HEK293 (cell line): ENCODE results near the gene ZBTB44.

Experiments
- CTCF ChIA-PET: fragments of 350-600 bp; formaldehyde crosslinking; extraction: SDS; loops from one replicate; lab custom pipeline; 2021; ENCODE audit warnings: antibody characterized with exemption; lab: Yijun Ruan, JAX
- POLR2A ChIA-PET: fragments of 300-600 bp; formaldehyde crosslinking; extraction: SDS; loops from one replicate; lab custom pipeline; 2020; ENCODE audit warnings: antibody characterized with exemption, inconsistent platforms; lab: Yijun Ruan, JAX
- H3K27ac ChIP-seq: fragments of 200-500 bp; sonication (Bioruptor generic); 2 replicates; pipeline ENCODE4 v1.5.1; 2014; ENCODE audit warnings: low read depth, low read length, control low read depth, inconsistent platforms; ENCODE audit errors: extremely low read depth
- H3K36me3 ChIP-seq, 2 experiments: fragments of 200-500 bp in 1 of 2; sonication (Bioruptor generic) in 1 of 2; 1 replicate in 1 of 2; 2 replicates in 1 of 2; pipeline ENCODE4 v1.5.1; 2014 to 2017; ENCODE audit warnings: inconsistent platforms in 2 of 2, low read length in 2 of 2; ENCODE audit not compliant: control insufficient read depth in 2 of 2, insufficient read depth in 1 of 2
- H3K4me1 ChIP-seq: fragments of 200-500 bp; sonication (Bioruptor generic); 2 replicates; pipeline ENCODE4 v1.5.1; 2014; ENCODE audit warnings: mild to moderate bottlenecking, low read length, inconsistent platforms; ENCODE audit not compliant: control insufficient read depth, insufficient read depth
- H3K4me3 ChIP-seq: 2 replicates; pipeline ENCODE4 v1.5.1; 2011; ENCODE audit warnings: low read depth, mild to moderate bottlenecking, control low read depth, low read length, moderate library complexity
- H3K9me3 ChIP-seq: fragments of 200-500 bp; sonication (Bioruptor generic); 2 replicates; pipeline ENCODE4 v1.5.1; 2014; ENCODE audit warnings: low read depth, low read length, inconsistent platforms; ENCODE audit not compliant: control insufficient read depth, insufficient read depth
- FEZF1 ChIP-seq: fragments of 450-650 bp; formaldehyde crosslinking; IDR thresholded peaks from 2 replicates; pipeline ENCODE4 v1.5.1; 2016; ENCODE audit warnings: missing biosample characterization, missing genetic modification characterization
- GLIS2 ChIP-seq: fragments of 450-650 bp; formaldehyde crosslinking; IDR thresholded peaks from 2 replicates; pipeline ENCODE4 v1.5.1; 2016; ENCODE audit warnings: missing biosample characterization, missing genetic modification characterization
- KLF8 ChIP-seq: fragments of 450-650 bp; formaldehyde crosslinking; IDR thresholded peaks from 2 replicates; pipeline ENCODE4 v1.5.1; 2016; ENCODE audit warnings: missing biosample characterization, missing genetic modification characterization
- MYNN ChIP-seq: fragments of 450-650 bp; formaldehyde crosslinking; IDR thresholded peaks from 2 replicates; pipeline ENCODE4 v1.5.1; 2016; ENCODE audit warnings: missing biosample characterization, missing genetic modification characterization, borderline replicate concordance
- SP7 ChIP-seq: fragments of 450-650 bp; formaldehyde crosslinking; IDR thresholded peaks from 2 replicates; pipeline ENCODE4 v1.5.1; 2016; ENCODE audit warnings: missing biosample characterization, missing genetic modification characterization
- ZBTB1 ChIP-seq: fragments of 450-650 bp; formaldehyde crosslinking; IDR thresholded peaks from 2 replicates; pipeline ENCODE4 v1.5.1; 2016; ENCODE audit warnings: missing biosample characterization, missing genetic modification characterization
- ZBTB8A ChIP-seq: fragments of 450-650 bp; formaldehyde crosslinking; IDR thresholded peaks from 2 replicates; pipeline ENCODE4 v1.5.1; 2016; ENCODE audit warnings: missing biosample characterization, missing genetic modification characterization
- ZNF132 ChIP-seq: fragments of 450-650 bp; formaldehyde crosslinking; IDR thresholded peaks from 2 replicates; pipeline ENCODE4 v1.5.1; 2017; ENCODE audit warnings: missing biosample characterization, missing genetic modification characterization, borderline replicate concordance
- ZNF140 ChIP-seq: fragments of 450-650 bp; formaldehyde crosslinking; IDR thresholded peaks from 2 replicates; pipeline ENCODE4 v1.5.1; 2016; ENCODE audit warnings: missing biosample characterization, missing genetic modification characterization
- ZNF19 ChIP-seq: fragments of 450-650 bp; formaldehyde crosslinking; IDR thresholded peaks from 2 replicates; pipeline ENCODE4; 2016; ENCODE audit warnings: missing biosample characterization, missing genetic modification characterization, low read depth
- ZNF23 ChIP-seq: fragments of 450-650 bp; formaldehyde crosslinking; IDR thresholded peaks from 2 replicates; pipeline ENCODE4 v1.5.1; 2016; ENCODE audit warnings: missing biosample characterization, missing genetic modification characterization, borderline replicate concordance
- ZNF274 ChIP-seq, 2 experiments: fragments of 200-500 bp in 1 of 2; fragments of 450-650 bp in 1 of 2; sonication (Bioruptor generic) in 1 of 2; formaldehyde crosslinking in 1 of 2; IDR thresholded peaks; 2 replicates each; pipeline versions ENCODE4 v1.5.1 to v1.6.1; 2014 to 2016; ENCODE audit warnings: borderline replicate concordance in 1 of 2, inconsistent platforms in 1 of 2, low read length in 1 of 2, missing biosample characterization in 1 of 2, missing genetic modification characterization in 1 of 2
- ZNF391 ChIP-seq: fragments of 450-650 bp; formaldehyde crosslinking; IDR thresholded peaks from 2 replicates; pipeline ENCODE4 v1.5.1; 2016; ENCODE audit warnings: low read depth, missing biosample characterization, missing genetic modification characterization, borderline replicate concordance
- ZNF514 ChIP-seq: fragments of 450-650 bp; formaldehyde crosslinking; IDR thresholded peaks from 2 replicates; pipeline ENCODE4 v1.5.1; 2016; ENCODE audit warnings: missing biosample characterization, missing genetic modification characterization
- ZNF555 ChIP-seq: fragments of 450-650 bp; formaldehyde crosslinking; conservative IDR thresholded peaks from 2 replicates; pipeline ENCODE4 v1.5.1; 2017; ENCODE audit warnings: missing biosample characterization, mild to moderate bottlenecking, missing genetic modification characterization, inconsistent platforms
- ZNF558 ChIP-seq: fragments of 450-650 bp; formaldehyde crosslinking; IDR thresholded peaks from 2 replicates; pipeline ENCODE4 v1.5.1; 2016; ENCODE audit warnings: missing biosample characterization, missing genetic modification characterization
- ZNF560 ChIP-seq: fragments of 450-650 bp; formaldehyde crosslinking; IDR thresholded peaks from 2 replicates; pipeline ENCODE4 v1.5.1; 2017; ENCODE audit warnings: missing biosample characterization, missing genetic modification characterization, borderline replicate concordance
- ZNF670 ChIP-seq: fragments of 450-650 bp; formaldehyde crosslinking; IDR thresholded peaks from 2 replicates; pipeline ENCODE4 v1.5.1; 2016; ENCODE audit warnings: missing biosample characterization, missing genetic modification characterization, low read depth
- ZNF747 ChIP-seq: fragments of 450-650 bp; formaldehyde crosslinking; IDR thresholded peaks from 2 replicates; pipeline ENCODE4 v1.5.1; 2016; ENCODE audit warnings: missing biosample characterization, missing genetic modification characterization
- ZNF830 ChIP-seq: fragments of 450-650 bp; IDR thresholded peaks from 2 replicates; pipeline ENCODE4 v1.5.0; 2018; ENCODE audit warnings: missing biosample characterization, missing genetic modification characterization, low read depth, mild to moderate bottlenecking, moderate library complexity
- ZSCAN4 ChIP-seq: fragments of 450-650 bp; formaldehyde crosslinking; IDR thresholded peaks from 2 replicates; pipeline ENCODE4 v1.5.1; 2017; ENCODE audit warnings: missing biosample characterization, missing genetic modification characterization

The ZBTB44 gene

DNA sequence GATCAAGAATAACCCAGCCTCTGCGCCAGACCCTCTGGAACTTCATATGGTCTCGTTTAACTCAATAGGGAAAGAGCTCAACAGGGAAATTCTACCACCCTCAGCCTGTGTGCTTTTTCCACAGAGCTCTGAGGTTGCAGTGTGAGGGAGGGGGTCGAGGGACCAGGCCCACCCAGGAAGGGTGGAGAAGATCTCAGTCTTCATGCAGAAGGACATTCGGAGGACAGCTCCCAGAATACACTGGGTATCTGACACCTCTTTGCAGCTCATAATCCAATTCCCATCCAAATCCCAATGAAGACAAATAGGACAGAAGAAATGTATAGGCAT is 98.5 kb downstream of the ZBTB44 start:
- ChIA-PET CTCF (interaction anchor here (0.6 to 1.4 kb wide), 9 partner anchors 76 to 646 kb away, joined by 3 to 5 read pairs (median 3); no protein-coding TSS in a partner anchor), POLR2A (no interaction called here)
- TF ChIP-seq ZNF555 (tag by site-specific recombination): no peak
- TF ChIP-seq ZNF140 (tag by site-specific recombination): no peak
- TF ChIP-seq MYNN: no peak
- TF ChIP-seq ZNF830 (tag by site-specific recombination): no peak
- no peak for TF ChIP-seq GLIS2 (tag by site-specific recombination)
- no peak for TF ChIP-seq ZNF23 (tag by site-specific recombination)
- no peak for TF ChIP-seq ZNF391 (tag by site-specific recombination)

DNA sequence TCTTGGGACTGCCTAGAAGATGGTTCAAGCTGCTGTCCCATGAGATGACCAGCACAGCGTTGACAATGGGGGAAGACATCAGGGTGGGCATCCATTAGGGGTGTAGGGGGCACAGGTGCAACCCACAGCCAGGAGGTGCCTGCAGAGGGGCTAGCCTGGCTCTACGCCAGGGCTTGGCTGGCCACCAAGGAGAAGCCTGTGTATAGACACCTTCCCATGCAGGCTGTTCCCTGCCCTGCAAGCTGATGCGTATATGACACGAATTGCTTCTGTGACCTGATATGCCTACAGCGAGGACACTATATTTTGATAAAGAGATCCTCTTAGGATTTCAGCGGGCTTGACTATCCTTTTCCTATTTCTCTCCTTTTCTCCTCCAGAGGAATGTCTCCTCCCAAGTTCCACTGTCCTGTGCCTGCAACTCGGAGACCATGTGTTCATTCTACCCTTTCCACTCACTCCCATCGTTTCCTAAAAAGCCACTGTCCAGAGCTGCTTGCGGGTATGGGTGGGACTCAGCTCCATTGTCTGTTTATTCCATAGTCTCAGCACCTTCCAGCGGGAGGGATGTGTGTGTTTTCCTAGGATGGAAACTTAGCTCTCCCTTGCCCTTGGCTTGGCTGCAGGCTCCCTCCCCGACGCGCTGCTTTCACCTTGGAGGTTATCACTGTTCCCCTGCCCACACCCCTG is 99.0 kb downstream of the ZBTB44 start:
- CTCF ChIA-PET: interaction anchor here (0.5 to 1.4 kb wide), 11 partner anchors 43 to 647 kb away, joined by 3 to 5 read pairs (median 3); no protein-coding TSS in a partner anchor
- no peaks in the 10 kb centered on the region for H3K9me3 ChIP-seq
- H3K27ac ChIP-seq: no peak overlapping the region
- no peaks in the 10 kb centered on the region for H3K4me1 ChIP-seq
- no peaks in the 10 kb centered on the region for H3K36me3 ChIP-seq
- no peak overlapping the region for H3K4me3 ChIP-seq
- POLR2A ChIA-PET: no interaction called here
- TF ChIP-seq KLF8 (no peak), ZNF132 (tag by site-specific recombination) (no peak), SP7 (tag by site-specific recombination) (no peak), ZNF514 (tag by site-specific recombination) (no peak), ZBTB8A (tag by site-specific recombination) (no peak)

More for the DNA sequence above, 98.5 kb downstream of the ZBTB44 start:
- no peaks in the 10 kb centered on the region for H3K4me1 ChIP-seq
- no peak overlapping the region for H3K4me3 ChIP-seq
- H3K9me3 ChIP-seq: no peaks in the 10 kb centered on the region
- H3K27ac ChIP-seq: no peak overlapping the region
- no peaks in the 10 kb centered on the region for H3K36me3 ChIP-seq

- no peak overlapping the region for H3K4me3 ChIP-seq
- POLR2A ChIA-PET: no interaction called here
- H3K36me3 ChIP-seq: no peaks in the 10 kb centered on the region
- no peak overlapping the region for H3K27ac ChIP-seq
- no peaks in the 10 kb centered on the region for H3K4me1 ChIP-seq
- H3K9me3 ChIP-seq: no peaks in the 10 kb centered on the region
- TF ChIP-seq ZNF670 (tag by site-specific recombination) (no peak), ZNF558 (no peak), ZNF560 (tag by site-specific recombination) (no peak), ZBTB1 (tag by site-specific recombination) (no peak), ZNF19 (tag by site-specific recombination) (no peak), FEZF1 (tag by site-specific recombination) (no peak), ZNF747 (tag by site-specific recombination) (no peak)
- CTCF ChIA-PET: interaction anchor here (0.6 to 1.5 kb wide), 5 partner anchors 43 to 220 kb away, joined by 3 to 5 read pairs (median 3); no protein-coding TSS in a partner anchor
Observed at GRCh38 chr11:130214861-130215530, 99.7 kb downstream of the ZBTB44 start.

- Histone ChIP-seq H3K9me3 (no peaks in the 10 kb centered on the region), H3K4me3 (no peak overlapping the region), H3K27ac (no peak overlapping the region), H3K4me1 (no peaks in the 10 kb centered on the region), H3K36me3 (no peaks in the 10 kb centered on the region)
- TF ChIP-seq ZSCAN4: peak; percentile 92; the same call in 1 of the 2 replicates
- TF ChIP-seq ZNF274 (IDR thresholded peaks at IDR 0.05; ENCODE audit: low read length): no peak
- TF ChIP-seq ZNF274 (tag by site-specific recombination; IDR thresholded peaks at IDR 0.05; ENCODE audit: borderline replicate concordance): no peak
- ChIA-PET POLR2A (no interaction called here), CTCF (interaction anchor here (1.5 kb wide), 1 partner anchor 176 kb away, joined by 5 read pairs; no protein-coding TSS in a partner anchor)
Observed at GRCh38 chr11:130213979-130214281, 100.8 kb downstream of the ZBTB44 start.
